ENCODE measurements around the gene LTB4R2.
"Not testable (repeated sequence)": the region's sequence is repeated elsewhere in the genome, so short reads cannot be mapped to it uniquely, and the experiment has no call there.

DNA sequence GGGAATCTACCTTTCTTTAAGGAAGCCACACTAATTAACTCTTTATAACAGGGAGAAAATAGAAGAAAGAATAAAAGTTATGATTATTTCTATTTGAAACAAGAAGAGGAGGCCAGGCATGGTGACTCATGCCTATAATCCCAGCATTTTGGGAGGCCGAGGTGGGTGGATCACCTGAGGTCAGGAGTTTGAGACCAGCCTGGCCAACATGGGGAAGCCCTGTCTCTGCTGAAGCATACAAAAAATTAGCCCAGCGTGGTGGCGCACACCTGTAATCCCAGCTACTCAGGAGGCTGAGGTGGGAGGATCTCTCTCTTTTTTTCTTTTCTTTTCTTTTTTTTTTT is 44.5 kb downstream of the LTB4R2 start:
- TF ChIP-seq, protein P1, sequence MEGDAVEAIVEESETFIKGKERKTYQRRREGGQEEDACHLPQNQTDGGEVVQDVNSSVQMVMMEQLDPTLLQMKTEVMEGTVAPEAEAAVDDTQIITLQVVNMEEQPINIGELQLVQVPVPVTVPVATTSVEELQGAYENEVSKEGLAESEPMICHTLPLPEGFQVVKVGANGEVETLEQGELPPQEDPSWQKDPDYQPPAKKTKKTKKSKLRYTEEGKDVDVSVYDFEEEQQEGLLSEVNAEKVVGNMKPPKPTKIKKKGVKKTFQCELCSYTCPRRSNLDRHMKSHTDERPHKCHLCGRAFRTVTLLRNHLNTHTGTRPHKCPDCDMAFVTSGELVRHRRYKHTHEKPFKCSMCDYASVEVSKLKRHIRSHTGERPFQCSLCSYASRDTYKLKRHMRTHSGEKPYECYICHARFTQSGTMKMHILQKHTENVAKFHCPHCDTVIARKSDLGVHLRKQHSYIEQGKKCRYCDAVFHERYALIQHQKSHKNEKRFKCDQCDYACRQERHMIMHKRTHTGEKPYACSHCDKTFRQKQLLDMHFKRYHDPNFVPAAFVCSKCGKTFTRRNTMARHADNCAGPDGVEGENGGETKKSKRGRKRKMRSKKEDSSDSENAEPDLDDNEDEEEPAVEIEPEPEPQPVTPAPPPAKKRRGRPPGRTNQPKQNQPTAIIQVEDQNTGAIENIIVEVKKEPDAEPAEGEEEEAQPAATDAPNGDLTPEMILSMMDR (conservative IDR thresholded peaks at IDR 0.05 in 1 of 2, IDR thresholded peaks at IDR 0.05 in 1 of 2; ENCODE audit: low read depth in 1 of 2, low read length in 2 of 2) = not testable (repeated sequence)
- not testable (repeated sequence) for TF ChIP-seq EZH2 (IDR thresholded peaks at IDR 0.05; ENCODE audit: low read length, missing control alignments)
